Activated CD8-positive, alpha-beta memory T cell treated with anti-CD3 and anti-CD28 coated beads for 1 hour (primary cell): ENCODE results near the gene BCAS3.

ENCODE experiments used
- DNase-seq, 2 donors: peaks; one replicate each; pipeline ENCODE4 v3.0.0-alpha.2; 2020; ENCODE audit warnings: low read depth in 1 of 2; ENCODE audit errors: extremely low read depth in 1 of 2

Gene BCAS3

GRCh38 chr17:61306003-61306402, 628.4 kb downstream of the BCAS3 start:
- no peak for DNase-seq

- no peak for DNase-seq
These were observed 630.5 kb downstream of the BCAS3 start for GRCh38 chr17:61307905-61308886.

DNA sequence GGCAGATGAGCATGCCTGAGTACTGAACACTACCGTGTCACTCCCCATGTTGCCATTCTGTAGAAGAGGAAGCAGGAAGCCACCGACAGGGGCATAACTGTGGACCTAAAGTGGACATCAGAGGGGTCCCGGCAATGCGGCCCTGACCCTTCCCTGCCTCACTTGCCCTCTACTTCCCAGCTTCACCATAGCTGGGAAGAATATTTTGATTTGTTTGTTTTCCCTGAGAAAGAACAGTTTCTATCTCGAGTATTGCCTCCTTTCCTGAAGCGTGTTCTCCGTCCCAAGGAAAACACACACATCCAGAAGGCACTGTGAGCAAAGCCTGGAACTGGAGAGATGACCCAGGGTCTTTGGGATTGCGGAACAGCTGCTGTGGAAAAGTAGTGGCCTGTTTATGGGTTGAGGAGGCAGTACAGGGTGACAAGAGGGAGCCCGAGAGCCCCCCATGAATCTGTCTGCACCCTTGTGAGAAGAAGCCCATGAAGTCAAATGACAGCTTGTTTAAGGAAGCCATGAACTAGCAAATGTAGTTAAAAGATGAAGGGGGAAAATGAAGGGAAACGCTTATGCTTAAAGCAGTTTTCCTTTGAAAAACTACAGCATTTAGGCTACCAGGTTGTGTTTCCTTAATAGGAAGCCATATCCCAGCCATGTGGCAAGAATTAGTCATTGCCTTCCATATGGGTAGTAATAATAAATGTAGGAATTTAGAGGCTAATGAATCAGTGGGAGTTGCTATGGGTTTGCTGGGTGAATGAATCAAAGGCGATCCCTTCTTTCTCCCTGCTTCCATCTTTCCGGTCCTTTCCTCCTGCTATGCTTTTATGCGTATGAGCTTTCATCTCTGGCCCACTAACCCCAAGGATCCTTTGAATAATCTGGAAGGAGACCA, 632.0 kb downstream of the BCAS3 start:
- no peak for DNase-seq

GRCh38 chr17:61310590-61310989, 632.9 kb downstream of the BCAS3 start:
- no peak for DNase-seq

- no peak for DNase-seq
These were observed 635.0 kb downstream of the BCAS3 start for GRCh38 chr17:61312406-61313295.

DNA sequence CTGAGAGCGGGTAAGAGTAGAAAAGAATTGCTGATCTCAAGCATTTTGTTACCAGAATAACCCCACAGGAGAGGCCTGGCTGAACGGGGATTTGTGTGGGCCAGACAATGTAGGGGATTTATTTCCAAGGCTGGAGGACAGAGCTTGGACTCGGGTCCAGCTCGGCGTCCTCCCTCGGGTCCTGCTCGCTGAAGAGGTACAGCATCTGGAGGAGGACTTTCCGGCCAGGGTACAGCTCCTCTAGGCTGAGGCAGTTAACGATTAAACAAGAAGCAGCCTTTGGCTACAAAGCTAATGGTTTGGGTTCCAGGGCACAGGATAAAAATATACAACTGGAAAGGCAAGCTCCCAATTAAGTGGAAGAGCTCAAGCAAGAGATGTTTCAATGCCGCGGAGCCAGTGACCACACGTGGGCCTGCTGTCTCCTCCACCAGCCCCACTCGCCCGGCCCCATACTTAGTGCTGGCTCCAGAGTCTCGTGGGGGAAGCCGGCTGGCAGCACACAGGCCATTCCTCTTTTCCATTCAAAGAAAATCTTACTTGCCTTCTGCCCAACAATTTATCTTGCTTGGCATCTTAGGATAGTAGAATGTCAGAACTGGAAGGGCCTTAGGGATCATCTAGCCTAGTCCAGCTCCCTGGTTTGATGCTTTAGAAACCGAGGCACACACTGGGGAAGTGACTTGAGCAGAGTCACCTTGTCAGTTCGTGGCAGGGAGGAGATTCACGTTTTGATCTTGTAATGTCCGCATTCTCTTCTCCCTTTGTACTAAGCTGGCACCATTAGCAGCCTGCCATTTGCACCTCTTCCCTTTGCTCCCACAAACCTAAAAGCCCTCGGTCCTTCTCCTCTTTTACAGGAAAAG, 636.0 kb downstream of the BCAS3 start:
- DNase-seq = no peak

DNA sequence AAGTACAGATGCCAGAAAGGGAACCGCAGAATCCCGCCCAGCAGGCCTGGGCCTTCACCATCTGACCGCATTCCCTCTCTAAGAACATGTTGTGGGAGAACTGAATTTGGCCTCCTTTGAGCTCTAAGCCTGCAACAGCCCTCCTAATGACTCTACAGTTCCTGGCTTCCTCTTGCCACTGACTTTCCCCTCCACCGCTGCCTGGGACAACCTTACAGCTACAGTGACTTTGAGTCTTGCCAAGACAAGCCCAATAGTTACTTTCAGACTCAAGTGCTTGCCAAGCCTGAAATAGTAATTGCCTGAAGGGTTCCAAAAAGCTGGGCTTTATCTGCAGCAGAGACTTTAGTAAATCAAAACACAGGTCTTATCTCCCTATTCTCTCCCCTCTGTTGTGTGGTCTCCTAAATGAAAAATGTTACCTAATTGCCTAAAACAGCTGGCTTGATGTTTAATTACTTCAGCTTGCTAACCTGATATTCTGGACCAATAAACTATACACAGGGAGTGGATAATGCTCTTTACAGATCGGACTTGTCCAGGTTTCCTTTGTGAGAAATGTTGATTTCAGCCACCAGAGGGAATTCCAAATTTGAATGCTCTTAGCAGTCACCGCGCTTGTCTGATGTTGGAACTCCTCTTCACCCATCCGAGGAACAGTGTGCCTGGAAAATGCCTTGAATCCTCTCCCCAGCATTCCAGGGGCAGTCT, 636.9 kb downstream of the BCAS3 start:
- DNase-seq = no peak

- DNase-seq = no peak
These were observed 639.0 kb downstream of the BCAS3 start for GRCh38 chr17:61316633-61317032.

DNA sequence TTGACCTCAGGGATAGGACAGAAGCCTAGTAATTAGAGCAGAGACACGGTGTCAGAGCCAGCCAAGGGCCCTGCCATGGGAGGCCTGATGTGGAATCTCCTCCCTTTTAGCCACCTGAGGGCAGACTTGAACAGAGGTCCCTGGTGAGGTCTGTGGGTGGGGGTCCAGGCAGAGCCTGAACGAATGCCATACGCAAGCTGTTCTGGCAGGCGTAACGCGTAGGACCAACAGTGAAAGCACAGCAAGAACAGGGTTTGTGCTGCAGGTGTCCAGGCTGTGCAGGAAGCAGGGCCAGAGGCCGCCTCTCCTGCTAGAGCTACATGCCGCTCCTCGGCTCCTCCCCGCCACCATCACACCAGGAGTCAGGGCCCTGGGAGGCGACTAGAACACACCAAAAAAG, 640.1 kb downstream of the BCAS3 start:
- DNase-seq = no peak

DNA sequence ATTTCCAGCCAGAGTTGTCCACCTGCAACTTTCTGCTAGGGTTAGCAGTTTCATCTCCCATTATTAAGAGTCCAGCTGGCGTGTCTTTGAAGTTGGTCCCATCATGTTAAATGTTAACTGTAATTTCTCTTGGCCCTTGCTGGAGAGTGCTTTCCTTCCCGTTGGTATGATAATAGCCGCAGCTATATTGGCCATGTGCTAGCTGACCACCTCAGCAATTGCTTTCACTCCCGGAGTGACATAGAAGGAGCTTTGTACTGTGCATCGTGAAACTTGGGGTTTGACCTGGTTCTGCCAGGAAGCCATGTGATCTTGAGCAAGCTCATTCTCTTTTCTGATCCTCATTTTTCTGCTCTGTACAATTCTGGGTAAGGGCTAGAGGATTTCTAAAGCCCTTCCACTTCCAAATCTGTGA, 641.0 kb downstream of the BCAS3 start:
- no peak for DNase-seq

GRCh38 chr17:61321344-61321743, 643.7 kb downstream of the BCAS3 start:
- DNase-seq = no peak

- no peak for DNase-seq
These were observed 644.8 kb downstream of the BCAS3 start for GRCh38 chr17:61322325-61323002.

GRCh38 chr17:61323003-61323908, 645.6 kb downstream of the BCAS3 start:
- DNase-seq = no peak

- DNase-seq = no peak
These were observed 646.5 kb downstream of the BCAS3 start for GRCh38 chr17:61323909-61324868.

GRCh38 chr17:61324950-61325349, 647.3 kb downstream of the BCAS3 start:
- no peak for DNase-seq

GRCh38 chr17:61325382-61326073, 647.9 kb downstream of the BCAS3 start:
- DNase-seq = no peak
